Measurements from ENCODE around the gene INTS15. TPM values are rescaled to one million over a fixed set of nuclear protein-coding genes. Genes with fewer than 3 reads are reported as not detected.

The INTS15 gene
- total RNA-seq, 4 donors from 2014 or later = 28.4 to 47.9 (median 39.4) TPM

DNA sequence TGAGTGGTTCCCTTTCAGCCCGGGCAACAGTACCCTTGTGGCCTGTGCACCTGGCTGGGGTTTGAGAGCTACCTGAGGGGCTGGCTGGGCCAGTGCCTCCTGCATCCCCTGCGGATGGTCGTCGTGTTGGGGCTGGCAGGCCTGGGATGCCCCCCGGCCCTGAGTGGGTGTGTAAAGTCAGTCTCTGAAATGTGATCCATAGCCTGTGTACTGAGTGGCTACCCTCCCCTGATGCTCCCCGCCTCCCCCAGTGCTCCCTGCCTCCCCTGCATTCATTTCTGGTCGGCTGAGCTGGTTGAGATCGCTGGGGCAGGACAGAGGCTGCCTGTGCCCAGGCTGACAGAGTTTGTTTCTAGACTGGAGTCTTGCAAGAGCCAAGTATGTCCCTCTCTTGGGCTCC lies 56.6 kb downstream of the INTS15 start:
- H3K36me3 ChIP-seq = peaks cover 97% of the 10 kb centered on the region
- H3K4me1 ChIP-seq = no peaks in the 10 kb centered on the region
- no peaks in the 10 kb centered on the region for H3K27me3 ChIP-seq
- 60% methylated on average over 1 of the region's 8 CpGs for WGBS
- H3K4me3 ChIP-seq = no peak overlapping the region
- TF ChIP-seq EP300 (IDR thresholded peaks at IDR 0.05) (no peak), POLR2AphosphoS5 (IDR thresholded peaks at IDR 0.05) (no peak), POLR2A (IDR thresholded peaks at IDR 0.05) (no peak)
- TF ChIP-seq, protein P1, sequence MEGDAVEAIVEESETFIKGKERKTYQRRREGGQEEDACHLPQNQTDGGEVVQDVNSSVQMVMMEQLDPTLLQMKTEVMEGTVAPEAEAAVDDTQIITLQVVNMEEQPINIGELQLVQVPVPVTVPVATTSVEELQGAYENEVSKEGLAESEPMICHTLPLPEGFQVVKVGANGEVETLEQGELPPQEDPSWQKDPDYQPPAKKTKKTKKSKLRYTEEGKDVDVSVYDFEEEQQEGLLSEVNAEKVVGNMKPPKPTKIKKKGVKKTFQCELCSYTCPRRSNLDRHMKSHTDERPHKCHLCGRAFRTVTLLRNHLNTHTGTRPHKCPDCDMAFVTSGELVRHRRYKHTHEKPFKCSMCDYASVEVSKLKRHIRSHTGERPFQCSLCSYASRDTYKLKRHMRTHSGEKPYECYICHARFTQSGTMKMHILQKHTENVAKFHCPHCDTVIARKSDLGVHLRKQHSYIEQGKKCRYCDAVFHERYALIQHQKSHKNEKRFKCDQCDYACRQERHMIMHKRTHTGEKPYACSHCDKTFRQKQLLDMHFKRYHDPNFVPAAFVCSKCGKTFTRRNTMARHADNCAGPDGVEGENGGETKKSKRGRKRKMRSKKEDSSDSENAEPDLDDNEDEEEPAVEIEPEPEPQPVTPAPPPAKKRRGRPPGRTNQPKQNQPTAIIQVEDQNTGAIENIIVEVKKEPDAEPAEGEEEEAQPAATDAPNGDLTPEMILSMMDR (IDR thresholded peaks at IDR 0.05) = no peak
- no peak for DNase-seq (ENCODE audit: low spot score in 2 of 2)
- H3K27ac ChIP-seq = no peak overlapping the region
- no peaks in the 10 kb centered on the region for H3K9me3 ChIP-seq

DNA sequence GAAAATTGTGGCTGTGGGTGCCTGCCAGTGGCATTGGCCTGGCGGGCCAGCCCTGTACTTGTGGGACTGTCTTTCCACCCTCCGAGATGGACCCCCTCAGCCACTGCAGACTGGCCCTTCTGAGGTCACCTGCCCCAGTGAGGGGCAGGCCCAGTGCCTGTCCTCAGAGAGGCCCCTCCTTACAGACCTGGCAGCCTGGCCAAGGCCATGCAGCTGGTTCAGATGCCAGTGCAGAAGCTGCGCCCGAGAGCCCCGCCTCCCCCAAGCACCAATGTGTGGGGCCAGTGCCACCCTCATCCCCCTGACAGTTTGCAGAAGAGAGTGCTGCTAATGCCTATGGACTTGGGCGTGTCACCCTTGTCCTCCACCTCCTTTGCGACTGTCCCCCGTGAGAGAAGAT lies 57.3 kb downstream of the INTS15 start:
- Histone ChIP-seq H3K36me3 (peaks cover 97% of the 10 kb centered on the region), H3K4me1 (no peaks in the 10 kb centered on the region), H3K4me3 (no peak overlapping the region), H3K27me3 (no peaks in the 10 kb centered on the region), H3K9me3 (no peaks in the 10 kb centered on the region), H3K27ac (no peak overlapping the region)
- no peak for TF ChIP-seq POLR2AphosphoS5 (IDR thresholded peaks at IDR 0.05)
- TF ChIP-seq EP300 (IDR thresholded peaks at IDR 0.05) = no peak
- TF ChIP-seq, protein P1 (IDR thresholded peaks at IDR 0.05) = no peak
- no peak for TF ChIP-seq POLR2A (IDR thresholded peaks at IDR 0.05)
- WGBS = 80% methylated on average over 1 of the region's 8 CpGs
- DNase-seq (ENCODE audit: low spot score in 2 of 2) = no peak

DNA sequence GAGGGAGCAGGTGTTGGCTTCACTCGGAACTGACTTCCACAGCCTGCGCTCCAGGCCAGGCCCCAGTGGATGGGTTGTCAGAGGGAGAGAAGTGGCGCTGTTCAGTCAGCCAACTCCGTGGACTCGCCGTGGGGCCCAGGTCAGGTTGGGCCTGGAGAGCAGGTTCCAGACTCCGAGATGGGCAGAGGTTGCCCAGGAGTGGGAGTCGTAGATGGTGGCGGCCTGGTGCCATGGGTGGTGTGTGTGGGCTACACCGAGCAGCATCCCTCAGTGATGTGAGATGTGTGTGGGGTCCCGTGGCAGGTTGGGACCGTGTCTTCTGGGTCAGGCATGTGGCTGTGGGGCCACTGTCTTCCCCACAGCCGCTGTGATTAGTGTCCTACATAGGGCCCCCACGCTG lies 57.7 kb downstream of the INTS15 start:
- 98% methylated on average over 13 of the region's 14 CpGs for WGBS
- H3K36me3 ChIP-seq = peaks cover 97% of the 10 kb centered on the region
- TF ChIP-seq POLR2AphosphoS5 (IDR thresholded peaks at IDR 0.05) = no peak
- TF ChIP-seq POLR2A (IDR thresholded peaks at IDR 0.05) = no peak
- TF ChIP-seq EP300 (IDR thresholded peaks at IDR 0.05) = no peak
- TF ChIP-seq, protein P1 (IDR thresholded peaks at IDR 0.05) = no peak
- H3K4me3 ChIP-seq = no peak overlapping the region
- no peak overlapping the region for H3K27ac ChIP-seq
- no peak for DNase-seq (ENCODE audit: low spot score in 2 of 2)
- no peaks in the 10 kb centered on the region for H3K27me3 ChIP-seq
- no peaks in the 10 kb centered on the region for H3K4me1 ChIP-seq
- H3K9me3 ChIP-seq = no peaks in the 10 kb centered on the region

DNA sequence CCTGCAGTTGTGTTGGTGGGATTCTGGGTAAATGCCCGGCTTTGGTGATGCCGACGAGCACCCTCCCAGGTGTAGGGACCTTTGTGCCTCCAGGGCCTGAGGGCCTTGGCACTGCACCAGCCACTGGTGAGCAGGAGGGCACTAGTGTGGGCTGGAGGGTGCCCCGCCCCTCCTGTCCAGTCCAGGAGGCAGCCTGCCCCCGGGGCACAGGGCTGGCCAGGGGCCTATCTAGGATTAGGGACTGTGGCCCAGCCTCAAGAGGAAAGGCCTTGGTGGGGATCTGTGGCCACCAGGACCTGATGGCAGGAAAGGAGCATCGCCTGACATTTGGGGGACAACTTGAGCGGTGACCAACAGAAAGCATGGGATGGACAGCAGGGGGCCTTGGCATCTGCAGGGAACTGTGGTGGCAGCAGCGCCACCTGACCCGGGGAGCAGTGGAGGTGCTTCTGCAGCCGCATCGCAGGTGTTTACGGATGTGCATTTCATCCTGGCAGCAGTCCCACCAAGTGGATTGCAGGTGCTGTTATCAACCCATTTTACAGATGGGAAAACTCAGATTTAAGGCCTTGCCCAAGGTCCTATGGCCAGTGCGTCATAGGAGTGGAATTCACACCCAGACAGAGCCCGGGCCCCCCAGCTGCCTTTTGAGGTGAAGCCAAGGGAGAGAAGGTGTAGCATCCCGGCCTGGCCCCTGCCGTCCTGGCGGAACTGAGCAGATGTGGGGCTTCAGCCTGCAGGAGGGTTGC lies 58.4 kb downstream of the INTS15 start:
- H3K4me1 ChIP-seq = no peaks in the 10 kb centered on the region
- H3K9me3 ChIP-seq = no peaks in the 10 kb centered on the region
- no peak overlapping the region for H3K27ac ChIP-seq
- H3K36me3 ChIP-seq = peaks cover 97% of the 10 kb centered on the region
- H3K27me3 ChIP-seq = no peaks in the 10 kb centered on the region
- 82% methylated on average over 11 of the region's 17 CpGs for WGBS
- H3K4me3 ChIP-seq = no peak overlapping the region
- TF ChIP-seq EP300 (IDR thresholded peaks at IDR 0.05) (no peak), POLR2A (IDR thresholded peaks at IDR 0.05) (no peak), POLR2AphosphoS5 (IDR thresholded peaks at IDR 0.05) (no peak)
- TF ChIP-seq, protein P1 (IDR thresholded peaks at IDR 0.05) = no peak
- peak in 1 of 2 donors; percentile 49 for DNase-seq (ENCODE audit: low spot score in 2 of 2)

DNA sequence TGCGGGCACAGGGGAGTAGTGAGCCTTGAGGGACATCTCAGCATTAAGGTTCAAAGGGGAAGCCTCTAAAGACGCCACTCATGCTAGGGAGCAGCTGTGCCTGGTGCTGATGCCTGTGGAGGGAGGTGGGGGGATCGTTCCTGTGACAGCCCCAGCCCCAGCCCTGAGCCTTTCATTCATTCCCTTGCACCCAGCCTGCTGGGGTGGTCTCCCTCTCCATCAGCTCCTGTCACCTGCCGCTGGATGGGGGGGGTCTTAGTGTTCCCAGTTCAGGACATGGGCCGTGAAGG lies 58.9 kb downstream of the INTS15 start:
- no peak overlapping the region for H3K27ac ChIP-seq
- no peaks in the 10 kb centered on the region for H3K9me3 ChIP-seq
- 90% methylated on average over 2 of the region's 5 CpGs for WGBS
- H3K27me3 ChIP-seq = no peaks in the 10 kb centered on the region
- no peak overlapping the region for H3K4me3 ChIP-seq
- no peaks in the 10 kb centered on the region for H3K4me1 ChIP-seq
- TF ChIP-seq POLR2A (IDR thresholded peaks at IDR 0.05) (no peak), EP300 (IDR thresholded peaks at IDR 0.05) (no peak), POLR2AphosphoS5 (IDR thresholded peaks at IDR 0.05) (no peak)
- TF ChIP-seq, protein P1 (IDR thresholded peaks at IDR 0.05) = no peak
- DNase-seq (ENCODE audit: low spot score in 2 of 2) = peak in 1 of 2 donors; percentile 37
- peaks cover 97% of the 10 kb centered on the region for H3K36me3 ChIP-seq

Data from suprapubic skin (tissue), 4 donors.